B cell (primary cell): ENCODE data around the gene GTF3A. TPM values are rescaled to one million over a fixed set of nuclear protein-coding genes. Genes with fewer than 3 reads are reported as not detected.

Experiments used
- ATAC-seq: fragments of 200-7000 bp; cut with Tn5 transposase; one replicate; pipeline ENCODE4 v1.10.0; 2021; ENCODE audit warnings: low read depth, mild to moderate bottlenecking, moderate number of reproducible peaks, moderate library complexity
- CTCF ChIA-PET: fragments of 350-600 bp; sonication (Branson Sonifier 250); formaldehyde crosslinking; loops from one replicate; lab custom pipeline; 2021; ENCODE audit warnings: antibody characterized with exemption, inconsistent platforms; lab: Charles Lee
- POLR2A ChIA-PET: fragments of 350-600 bp; sonication (Branson Sonifier 250); formaldehyde crosslinking; loops from one replicate; lab custom pipeline; 2021; ENCODE audit warnings: antibody characterized with exemption; lab: Charles Lee
- DNase-seq: peaks from one replicate; pipeline ENCODE4 v3.0.0; 2013
- H2AFZ ChIP-seq: 2 replicates; pipeline ENCODE4 v1.6.1; 2012; ENCODE audit warnings: mild to moderate bottlenecking, low read depth, low read length; ENCODE audit not compliant: insufficient read depth, poor library complexity, severe bottlenecking
- H3K27ac ChIP-seq, 2 donors: 1 replicate in 1 of 2; 2 replicates in 1 of 2; pipeline ENCODE4 v1.5.1; 2012 to 2013; ENCODE audit warnings: low read length in 2 of 2, mild to moderate bottlenecking in 2 of 2, moderate library complexity in 1 of 2
- H3K27me3 ChIP-seq, 4 experiments: fragments of 200-600 bp in 1 of 4; sonication (generic) in 1 of 4; replicated peaks in 1 of 4; 1 replicate in 2 of 4; 2 replicates in 2 of 4; pipeline versions ENCODE4 v1.6.1 to v1.7.0; 2013 to 2016; ENCODE audit warnings: low read length in 3 of 4, mild to moderate bottlenecking in 2 of 4, mixed read lengths in 1 of 4, moderate library complexity in 1 of 4; ENCODE audit not compliant: insufficient read depth in 4 of 4, control insufficient read depth in 3 of 4; ENCODE audit errors: control extremely low read depth in 1 of 4
- H3K36me3 ChIP-seq, 2 experiments: replicated peaks in 1 of 2; 1 replicate in 1 of 2; 2 replicates in 1 of 2; pipeline versions ENCODE4 v1.6.1 to v1.7.1; 2013; ENCODE audit warnings: low read length in 1 of 2; ENCODE audit not compliant: insufficient read depth in 2 of 2, control insufficient read depth in 1 of 2; ENCODE audit errors: control extremely low read depth in 1 of 2, extremely low read depth in 1 of 2
- H3K4me1 ChIP-seq, 2 donors: fragments of 200-600 bp in 1 of 2; sonication (generic) in 1 of 2; 1 replicate in 1 of 2; 2 replicates in 1 of 2; pipeline versions ENCODE4 v1.5.1 to v1.6.1; 2013 to 2017; ENCODE audit warnings: low read length in 2 of 2; ENCODE audit not compliant: control insufficient read depth in 2 of 2, insufficient read depth in 2 of 2
- H3K4me2 ChIP-seq: replicated peaks from 2 replicates; pipeline ENCODE3; 2012; ENCODE audit warnings: mild to moderate bottlenecking, low read depth, low read length; ENCODE audit not compliant: poor library complexity, severe bottlenecking
- H3K4me3 ChIP-seq, 5 experiments: fragments of 200-600 bp in 1 of 5; sonication (generic) in 1 of 5; 1 replicate in 3 of 5; 2 replicates in 2 of 5; pipeline versions ENCODE4 v1.5.1 to v1.7.0; 2011 to 2016; ENCODE audit warnings: low read length in 4 of 5, mild to moderate bottlenecking in 4 of 5, low read depth in 2 of 5, control low read depth in 1 of 5, moderate library complexity in 1 of 5; ENCODE audit not compliant: insufficient read depth in 1 of 5; ENCODE audit errors: control extremely low read depth in 1 of 5, extremely low read depth in 1 of 5
- H3K79me2 ChIP-seq: fragments of 200-600 bp; sonication (generic); one replicate; pipeline ENCODE4 v1.6.0; 2016; ENCODE audit warnings: low read length; ENCODE audit not compliant: control insufficient read depth, insufficient read depth
- H3K9ac ChIP-seq: fragments of 200-600 bp; sonication (generic); 2 replicates; pipeline ENCODE4 v1.6.1; 2017; ENCODE audit warnings: mild to moderate bottlenecking, low read length, moderate library complexity
- H3K9me3 ChIP-seq, 3 donors: one replicate each; pipeline versions ENCODE4 v1.6.1 to v1.7.1; 2013; ENCODE audit warnings: low read length in 2 of 3; ENCODE audit not compliant: control insufficient read depth in 2 of 3, insufficient read depth in 1 of 3; ENCODE audit errors: control extremely low read depth in 1 of 3
- H4K20me1 ChIP-seq: 2 replicates; pipeline ENCODE4 v1.6.0; 2012; ENCODE audit warnings: mild to moderate bottlenecking, low read length; ENCODE audit not compliant: insufficient read depth, control insufficient read depth, poor library complexity, severe bottlenecking
- H3K27ac Mint-ChIP-seq: one replicate; pipeline ENCODE4 v1.8.0; 2021; ENCODE audit warnings: mixed read lengths
- H3K27me3 Mint-ChIP-seq: one replicate; pipeline ENCODE4 v1.8.0; 2021; ENCODE audit warnings: mixed read lengths
- H3K4me1 Mint-ChIP-seq: one replicate; pipeline ENCODE4 v1.8.0; 2021; ENCODE audit warnings: mixed read lengths
- H3K4me3 Mint-ChIP-seq: one replicate; pipeline ENCODE4 v1.8.0; 2021; ENCODE audit warnings: mixed read lengths
- H3K9me3 Mint-ChIP-seq: one replicate; pipeline ENCODE4 v1.8.0; 2022; ENCODE audit warnings: mixed read lengths; ENCODE audit not compliant: insufficient read depth
- CTCF ChIP-seq: fragments of 200-600 bp; IDR thresholded peaks from one replicate; pipeline ENCODE4 v1.8.0; 2022; ENCODE audit warnings: antibody characterized with exemption, mild to moderate bottlenecking
- EZH2 ChIP-seq: IDR thresholded peaks from 2 replicates; pipeline ENCODE4 v1.6.1; 2012; ENCODE audit warnings: borderline replicate concordance, low read depth, mild to moderate bottlenecking, moderate library complexity, low read length; ENCODE audit not compliant: insufficient read depth, poor library complexity, severe bottlenecking
- WGBS: methylation state at CpG from one replicate; pipeline ENCODE4 v1.1.5; 2013; ENCODE audit warnings: missing lambda C conversion rate; ENCODE audit not compliant: insufficient coverage; 5-methylcytosine and 5-hydroxymethylcytosine counted together
- intact Hi-C: fragments of 100-400 bp; cut with micrococcal nuclease; formaldehyde crosslinking; loops from one replicate; pipeline ENCODE4 v1.10.0; 2022
- polyA plus RNA-seq: library from polyadenylated mRNA; depleted of rRNA; stranded (reverse); fragments of >200 nt; gene quantifications from 2 replicates; pipeline ENCODE4 v1.2.3, GENCODE V29; 2012
- total RNA-seq, 2 donors: library from RNA; stranded (reverse); fragments of 120-200 nt in 1 of 2; gene quantifications; 1 replicate in 1 of 2; 2 replicates in 1 of 2; pipeline versions ENCODE4 v1.2.3 to v1.2.4, GENCODE V29; 2013 to 2022

The GTF3A gene
- total and polyA plus RNA-seq, 2 donors (not counting 1 experiment from before 2014, with no cell fraction given): 122 to 169 TPM

DNA sequence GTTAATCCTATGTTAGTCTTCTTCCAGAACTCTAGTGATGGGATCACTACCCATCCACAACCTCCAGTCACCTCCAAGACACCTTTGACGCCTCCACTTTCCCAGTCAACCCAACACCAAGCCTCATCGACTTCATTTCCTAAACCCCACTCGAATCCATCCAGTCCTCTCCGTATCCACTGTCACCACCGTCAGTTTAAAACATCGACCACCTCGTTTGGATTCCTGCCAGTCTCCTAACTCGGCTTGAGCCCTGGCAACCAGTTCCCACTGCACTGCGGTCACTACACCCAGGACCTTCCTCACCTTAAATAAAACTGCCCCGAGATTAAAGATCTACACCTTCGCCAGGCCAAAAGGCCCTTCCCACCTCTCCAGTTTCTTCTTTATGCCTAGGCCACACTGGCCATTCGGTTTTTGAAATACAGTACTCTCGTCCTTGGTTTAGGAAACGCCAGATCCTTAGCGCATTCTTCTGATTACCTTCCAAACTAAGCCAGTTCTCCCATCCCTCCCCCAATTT, 24.7 kb downstream of the GTF3A start:
- H3K4me1 Mint-ChIP-seq: peaks cover 60% of the 10 kb centered on the region
- POLR2A ChIA-PET: interaction anchor here (1.6 to 5.5 kb wide), 4 partner anchors 24 to 171 kb away, joined by 7 to 106 read pairs (median 22); partner anchors contain the start of genes GTF3A and LNX2
- Histone ChIP-seq H3K4me1 (peaks cover 55 to 61% of the 10 kb centered on the region in 2 donors), H3K9ac (peak overlapping the region; percentile 92), H3K36me3 (no peaks in the 10 kb centered on the region), H3K9me3 (peaks cover 0 to 4% (median 0%) of the 10 kb centered on the region in 3 donors), H3K27ac (peak overlapping the region; percentile 92 to 98), H2AFZ (peak overlapping the region; percentile 85), H3K4me2 (peak overlapping the region; percentile 92), H3K79me2 (peaks cover 41% of the 10 kb centered on the region), H3K27me3 (no peaks in the 10 kb centered on the region), H4K20me1 (no peaks in the 10 kb centered on the region), H3K4me3 (peak overlapping the region; percentile 71 to 94 (median 90))
- CTCF ChIA-PET: interaction anchor here (0.9 to 6.7 kb wide), 3 partner anchors 24 to 172 kb away, joined by 3 to 75 read pairs (median 3); partner anchors contain the start of genes GTF3A and LNX2
- WGBS: 61% methylated on average over 15 of the region's 15 CpGs
- H3K27me3 Mint-ChIP-seq: no peaks in the 10 kb centered on the region
- ATAC-seq (no peak), DNase-seq (no peak)
- H3K4me3 Mint-ChIP-seq: peak overlapping the region; percentile 94
- intact Hi-C loops: loop anchor here (10.0 kb wide), 2 partner anchors 596 to 826 kb away; no protein-coding TSS in a partner anchor
- peak overlapping the region; percentile 98 for H3K27ac Mint-ChIP-seq
- H3K9me3 Mint-ChIP-seq: no peaks in the 10 kb centered on the region
- no peak for TF ChIP-seq EZH2
- no peak for TF ChIP-seq CTCF
